HepG2 (cell line): ENCODE measurements around the gene SFTA2. TPM values are rescaled to one million over a fixed set of nuclear protein-coding genes. Genes with fewer than 3 reads are reported as not detected.

ENCODE experiments used
- EHMT2 ChIP-seq: fragments of 200-600 bp; sonication (generic); IDR thresholded peaks from 2 replicates; pipeline ENCODE4 v1.7.0; 2017; ENCODE audit warnings: antibody characterized with exemption, low read depth, low read length, borderline replicate concordance
- NFKB2 ChIP-seq: sonication (generic); formaldehyde crosslinking; IDR thresholded peaks from 2 replicates; pipeline ENCODE4 v1.4.0; 2020; ENCODE audit warnings: missing genetic modification reagents, borderline replicate concordance
- RBFOX2 ChIP-seq: fragments of 200-400 bp; formaldehyde crosslinking; IDR thresholded peaks from 2 replicates; pipeline ENCODE4 v1.6.1; 2017; ENCODE audit warnings: low read depth, mild to moderate bottlenecking, low read length
- SETDB1 ChIP-seq: sonication (generic); formaldehyde crosslinking; IDR thresholded peaks from 2 replicates; pipeline ENCODE4 v1.5.1; 2020; ENCODE audit warnings: missing genetic modification reagents, mild to moderate bottlenecking, borderline replicate concordance
- ZBTB7A ChIP-seq: sonication (generic); formaldehyde crosslinking; IDR thresholded peaks from 2 replicates; pipeline ENCODE4 v1.8.0; 2022; ENCODE audit warnings: mild to moderate bottlenecking, missing genetic modification reagents
- ZNF841 ChIP-seq: sonication (generic); formaldehyde crosslinking; IDR thresholded peaks from 2 replicates; pipeline ENCODE4 v1.8.1; 2023; ENCODE audit warnings: missing genetic modification reagents, borderline replicate concordance
- ZNF878 ChIP-seq: sonication (generic); formaldehyde crosslinking; IDR thresholded peaks from 2 replicates; pipeline ENCODE4 v1.8.1; 2023; ENCODE audit warnings: mild to moderate bottlenecking, missing genetic modification reagents, moderate library complexity
- polyA plus RNA-seq, 8 experiments: library from polyadenylated mRNA; depleted of rRNA in 3 of 8; stranded (reverse) in 7 of 8; unstranded in 1 of 8; fragments of >200 nt; fragmentation: Illumina TruSeq in 4 of 8; extraction: Trizol in 4 of 8; gene quantifications; 2 replicates each; pipeline versions ENCODE4 v1.2.1 to v1.2.3, GENCODE V29; 2011 to 2016; ENCODE audit warnings: low read depth in 4 of 8, missing spikeins in 1 of 8, mixed read lengths in 1 of 8; ENCODE audit not compliant: insufficient read depth in 1 of 8
- total RNA-seq, 5 experiments: library from RNA; depleted of rRNA; stranded (reverse); fragments of >200 nt; fragmentation: Illumina TruSeq; extraction: Trizol; gene quantifications; 2 replicates each; pipeline ENCODE4 v1.2.3, GENCODE V29; 2016; ENCODE audit warnings: low read depth in 1 of 5
- TF ChIP-seq, protein P1 (sequence below): IDR thresholded peaks from 2 replicates; pipeline ENCODE4 v1.6.1; 2016; ENCODE audit warnings: low read depth, borderline replicate concordance
- TF ChIP-seq, protein P2 (sequence below): sonication (generic); formaldehyde crosslinking; IDR thresholded peaks from 2 replicates; pipeline ENCODE4 v1.8.1; 2023; ENCODE audit warnings: missing genetic modification reagents, mild to moderate bottlenecking, borderline replicate concordance
- TF ChIP-seq, protein P3 (sequence below): sonication (generic); formaldehyde crosslinking; conservative IDR thresholded peaks from 2 replicates; pipeline ENCODE4 v1.4.0; 2020; ENCODE audit warnings: missing genetic modification reagents
- TF ChIP-seq, protein P4 (sequence below): sonication (generic); formaldehyde crosslinking; IDR thresholded peaks from 2 replicates; pipeline ENCODE4 v1.4.0; 2020; ENCODE audit warnings: missing genetic modification reagents, borderline replicate concordance
- TF ChIP-seq, protein P5 (sequence below): sonication (generic); formaldehyde crosslinking; IDR thresholded peaks from 2 replicates; pipeline ENCODE4 v1.5.1; 2020; ENCODE audit warnings: mild to moderate bottlenecking, missing genetic modification reagents
- TF ChIP-seq, protein P6 (sequence below): sonication (generic); formaldehyde crosslinking; IDR thresholded peaks from 2 replicates; pipeline ENCODE4 v1.4.0; 2020; ENCODE audit warnings: missing genetic modification reagents, borderline replicate concordance
- TF ChIP-seq, protein P7 (sequence below): sonication (generic); formaldehyde crosslinking; IDR thresholded peaks from 2 replicates; pipeline ENCODE4 v1.8.1; 2023; ENCODE audit warnings: missing genetic modification reagents, inconsistent platforms, borderline replicate concordance

The SFTA2 gene
- total and polyA plus RNA-seq, 2 of the 13 experiments (the other 11 are each of a cell fraction or from before 2014, with no cell fraction given) = not detected

DNA sequence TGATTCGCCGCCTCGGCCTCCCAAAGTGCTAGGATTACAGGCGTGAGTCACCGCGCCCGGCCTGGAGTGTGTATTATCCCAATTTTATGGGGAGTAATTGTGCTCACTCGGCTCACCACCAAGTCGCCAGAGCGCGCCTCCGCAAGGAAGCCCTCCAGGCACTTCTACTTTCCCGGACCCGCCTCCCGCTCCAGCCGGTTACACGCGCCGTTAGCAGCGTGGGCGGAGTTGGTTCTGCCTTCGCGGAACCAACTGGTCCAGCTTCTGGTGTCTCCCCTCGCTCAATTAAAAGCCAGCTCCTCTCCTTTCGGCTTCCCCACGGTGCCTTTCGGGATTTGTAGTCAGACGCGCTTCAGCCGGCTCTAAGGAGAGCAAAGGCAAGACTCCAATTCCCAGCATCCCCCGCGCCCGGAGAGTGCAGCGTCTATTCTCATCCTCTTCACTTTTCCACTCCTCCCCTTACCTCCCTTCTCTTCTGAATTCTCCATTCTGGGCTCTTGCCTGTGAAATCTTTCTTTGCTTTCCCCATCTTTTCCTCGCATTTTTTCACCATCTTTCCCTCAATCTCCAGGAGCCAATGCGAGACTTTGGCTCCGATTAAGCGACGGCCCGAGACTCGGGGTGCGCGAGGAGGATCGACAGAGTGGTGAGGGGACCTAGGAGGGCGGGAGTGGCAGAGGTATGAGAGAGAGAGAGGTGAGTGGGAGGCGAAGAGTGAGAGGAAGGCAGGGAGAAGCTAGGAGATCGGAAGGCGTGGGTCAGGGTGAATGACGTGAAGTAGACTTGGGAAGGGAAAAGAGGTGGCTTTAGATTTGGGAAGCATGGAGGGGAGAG, 24.0 kb downstream of the SFTA2 start, which contains the start of gene GTF2H4 (continued):
- TF ChIP-seq EHMT2 (peak; percentile 32; the same call in 1 of the 2 replicates), ZNF878 (CRISPR knock-in tag) (no peak), ZBTB7A (CRISPR knock-in tag) (no peak), ZNF841 (CRISPR knock-in tag) (no peak), SETDB1 (CRISPR knock-in tag) (no peak), RBFOX2 (peak; percentile 59), NFKB2 (CRISPR knock-in tag) (peak; percentile 43; the same call in 1 of the 2 replicates)
- TF ChIP-seq, protein P1, sequence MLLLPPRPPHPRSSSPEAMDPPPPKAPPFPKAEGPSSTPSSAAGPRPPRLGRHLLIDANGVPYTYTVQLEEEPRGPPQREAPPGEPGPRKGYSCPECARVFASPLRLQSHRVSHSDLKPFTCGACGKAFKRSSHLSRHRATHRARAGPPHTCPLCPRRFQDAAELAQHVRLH (CRISPR knock-in tag) = peak; percentile 88; the same call in 1 of the 2 replicates
- TF ChIP-seq, protein P2, sequence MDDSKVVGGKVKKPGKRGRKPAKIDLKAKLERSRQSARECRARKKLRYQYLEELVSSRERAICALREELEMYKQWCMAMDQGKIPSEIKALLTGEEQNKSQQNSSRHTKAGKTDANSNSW (CRISPR knock-in tag) = no peak
- TF ChIP-seq, protein P3, sequence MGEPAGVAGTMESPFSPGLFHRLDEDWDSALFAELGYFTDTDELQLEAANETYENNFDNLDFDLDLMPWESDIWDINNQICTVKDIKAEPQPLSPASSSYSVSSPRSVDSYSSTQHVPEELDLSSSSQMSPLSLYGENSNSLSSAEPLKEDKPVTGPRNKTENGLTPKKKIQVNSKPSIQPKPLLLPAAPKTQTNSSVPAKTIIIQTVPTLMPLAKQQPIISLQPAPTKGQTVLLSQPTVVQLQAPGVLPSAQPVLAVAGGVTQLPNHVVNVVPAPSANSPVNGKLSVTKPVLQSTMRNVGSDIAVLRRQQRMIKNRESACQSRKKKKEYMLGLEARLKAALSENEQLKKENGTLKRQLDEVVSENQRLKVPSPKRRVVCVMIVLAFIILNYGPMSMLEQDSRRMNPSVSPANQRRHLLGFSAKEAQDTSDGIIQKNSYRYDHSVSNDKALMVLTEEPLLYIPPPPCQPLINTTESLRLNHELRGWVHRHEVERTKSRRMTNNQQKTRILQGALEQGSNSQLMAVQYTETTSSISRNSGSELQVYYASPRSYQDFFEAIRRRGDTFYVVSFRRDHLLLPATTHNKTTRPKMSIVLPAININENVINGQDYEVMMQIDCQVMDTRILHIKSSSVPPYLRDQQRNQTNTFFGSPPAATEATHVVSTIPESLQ = no peak
- TF ChIP-seq, protein P4, sequence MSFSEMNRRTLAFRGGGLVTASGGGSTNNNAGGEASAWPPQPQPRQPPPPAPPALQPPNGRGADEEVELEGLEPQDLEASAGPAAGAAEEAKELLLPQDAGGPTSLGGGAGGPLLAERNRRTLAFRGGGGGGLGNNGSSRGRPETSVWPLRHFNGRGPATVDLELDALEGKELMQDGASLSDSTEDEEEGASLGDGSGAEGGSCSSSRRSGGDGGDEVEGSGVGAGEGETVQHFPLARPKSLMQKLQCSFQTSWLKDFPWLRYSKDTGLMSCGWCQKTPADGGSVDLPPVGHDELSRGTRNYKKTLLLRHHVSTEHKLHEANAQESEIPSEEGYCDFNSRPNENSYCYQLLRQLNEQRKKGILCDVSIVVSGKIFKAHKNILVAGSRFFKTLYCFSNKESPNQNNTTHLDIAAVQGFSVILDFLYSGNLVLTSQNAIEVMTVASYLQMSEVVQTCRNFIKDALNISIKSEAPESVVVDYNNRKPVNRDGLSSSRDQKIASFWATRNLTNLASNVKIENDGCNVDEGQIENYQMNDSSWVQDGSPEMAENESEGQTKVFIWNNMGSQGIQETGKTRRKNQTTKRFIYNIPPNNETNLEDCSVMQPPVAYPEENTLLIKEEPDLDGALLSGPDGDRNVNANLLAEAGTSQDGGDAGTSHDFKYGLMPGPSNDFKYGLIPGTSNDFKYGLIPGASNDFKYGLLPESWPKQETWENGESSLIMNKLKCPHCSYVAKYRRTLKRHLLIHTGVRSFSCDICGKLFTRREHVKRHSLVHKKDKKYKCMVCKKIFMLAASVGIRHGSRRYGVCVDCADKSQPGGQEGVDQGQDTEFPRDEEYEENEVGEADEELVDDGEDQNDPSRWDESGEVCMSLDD = no peak
- TF ChIP-seq, protein P5, sequence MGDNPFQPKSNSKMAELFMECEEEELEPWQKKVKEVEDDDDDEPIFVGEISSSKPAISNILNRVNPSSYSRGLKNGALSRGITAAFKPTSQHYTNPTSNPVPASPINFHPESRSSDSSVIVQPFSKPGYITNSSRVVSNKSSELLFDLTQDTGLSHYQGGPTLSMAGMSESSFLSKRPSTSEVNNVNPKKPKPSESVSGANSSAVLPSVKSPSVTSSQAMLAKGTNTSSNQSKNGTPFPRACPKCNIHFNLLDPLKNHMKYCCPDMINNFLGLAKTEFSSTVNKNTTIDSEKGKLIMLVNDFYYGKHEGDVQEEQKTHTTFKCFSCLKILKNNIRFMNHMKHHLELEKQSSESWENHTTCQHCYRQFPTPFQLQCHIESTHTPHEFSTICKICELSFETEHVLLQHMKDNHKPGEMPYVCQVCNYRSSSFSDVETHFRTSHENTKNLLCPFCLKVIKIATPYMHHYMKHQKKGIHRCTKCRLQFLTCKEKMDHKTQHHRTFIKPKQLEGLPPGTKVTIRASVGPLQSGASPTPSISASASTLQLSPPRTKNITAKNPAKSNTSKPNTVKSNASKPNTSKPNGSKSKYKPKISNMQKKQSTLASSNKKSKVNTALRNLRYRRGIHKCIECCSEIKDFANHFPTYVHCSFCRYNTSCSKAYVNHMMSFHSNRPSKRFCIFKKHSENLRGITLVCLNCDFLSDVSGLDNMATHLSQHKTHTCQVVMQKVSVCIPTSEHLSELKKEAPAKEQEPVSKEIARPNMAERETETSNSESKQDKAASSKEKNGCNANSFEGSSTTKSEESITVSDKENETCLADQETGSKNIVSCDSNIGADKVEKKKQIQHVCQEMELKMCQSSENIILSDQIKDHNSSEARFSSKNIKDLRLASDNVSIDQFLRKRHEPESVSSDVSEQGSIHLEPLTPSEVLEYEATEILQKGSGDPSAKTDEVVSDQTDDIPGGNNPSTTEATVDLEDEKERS (CRISPR knock-in tag) = peak; percentile 97
- TF ChIP-seq, protein P6, sequence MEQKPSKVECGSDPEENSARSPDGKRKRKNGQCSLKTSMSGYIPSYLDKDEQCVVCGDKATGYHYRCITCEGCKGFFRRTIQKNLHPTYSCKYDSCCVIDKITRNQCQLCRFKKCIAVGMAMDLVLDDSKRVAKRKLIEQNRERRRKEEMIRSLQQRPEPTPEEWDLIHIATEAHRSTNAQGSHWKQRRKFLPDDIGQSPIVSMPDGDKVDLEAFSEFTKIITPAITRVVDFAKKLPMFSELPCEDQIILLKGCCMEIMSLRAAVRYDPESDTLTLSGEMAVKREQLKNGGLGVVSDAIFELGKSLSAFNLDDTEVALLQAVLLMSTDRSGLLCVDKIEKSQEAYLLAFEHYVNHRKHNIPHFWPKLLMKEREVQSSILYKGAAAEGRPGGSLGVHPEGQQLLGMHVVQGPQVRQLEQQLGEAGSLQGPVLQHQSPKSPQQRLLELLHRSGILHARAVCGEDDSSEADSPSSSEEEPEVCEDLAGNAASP (CRISPR knock-in tag) = peak; percentile 69; the same call in 1 of the 2 replicates
- TF ChIP-seq, protein P7, sequence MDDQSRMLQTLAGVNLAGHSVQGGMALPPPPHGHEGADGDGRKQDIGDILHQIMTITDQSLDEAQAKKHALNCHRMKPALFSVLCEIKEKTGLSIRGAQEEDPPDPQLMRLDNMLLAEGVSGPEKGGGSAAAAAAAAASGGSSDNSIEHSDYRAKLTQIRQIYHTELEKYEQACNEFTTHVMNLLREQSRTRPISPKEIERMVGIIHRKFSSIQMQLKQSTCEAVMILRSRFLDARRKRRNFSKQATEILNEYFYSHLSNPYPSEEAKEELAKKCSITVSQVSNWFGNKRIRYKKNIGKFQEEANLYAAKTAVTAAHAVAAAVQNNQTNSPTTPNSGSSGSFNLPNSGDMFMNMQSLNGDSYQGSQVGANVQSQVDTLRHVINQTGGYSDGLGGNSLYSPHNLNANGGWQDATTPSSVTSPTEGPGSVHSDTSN (CRISPR knock-in tag) = no peak
